Middle frontal gyrus (tissue), 1 donor: ENCODE results near the gene EPHA2.

Experiments
- DNase-seq: peaks from one replicate; pipeline ENCODE4 v3.0.0-alpha.2; 2015; ENCODE audit warnings: low spot score; ENCODE audit errors: extremely low spot score

EPHA2 gene

DNA sequence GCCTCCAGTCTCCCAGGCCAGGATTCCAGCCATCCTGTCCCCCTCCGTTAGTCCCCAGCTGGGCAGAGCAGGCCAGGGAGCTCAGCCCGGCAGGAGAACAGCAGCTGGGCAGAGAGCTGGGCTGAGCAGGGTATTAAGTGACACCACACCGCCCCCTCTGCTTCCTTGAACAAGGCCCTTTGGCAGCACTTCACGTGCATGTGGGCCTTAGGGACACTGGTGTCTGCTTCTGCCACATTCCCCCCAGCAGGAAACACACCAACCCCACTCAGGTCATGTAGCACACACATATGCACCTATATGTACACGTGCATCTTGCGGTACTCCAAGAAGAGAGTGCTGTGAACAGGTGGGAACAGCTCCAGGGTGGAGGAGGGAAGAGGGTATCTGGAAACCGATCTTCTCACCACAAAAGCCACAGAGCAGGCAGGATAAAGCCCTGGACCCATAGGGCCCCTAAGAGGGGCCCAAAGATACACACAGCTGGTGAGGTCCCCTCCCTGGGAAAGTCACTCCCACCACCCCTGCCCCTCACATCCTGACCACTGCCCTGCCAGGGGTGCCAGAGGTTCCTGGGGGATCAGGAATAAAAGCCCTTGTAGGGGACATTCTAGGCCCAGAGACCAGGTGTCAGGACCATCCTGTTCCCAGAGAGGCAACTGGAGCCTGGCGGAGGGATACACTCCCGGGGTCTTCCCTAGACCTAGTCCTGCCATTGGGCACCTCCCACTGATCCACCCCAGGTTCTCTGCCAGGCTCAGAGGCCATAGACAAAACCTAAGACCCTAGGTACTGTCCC, 4.5 kb downstream of the EPHA2 start:
- no peak for DNase-seq

DNA sequence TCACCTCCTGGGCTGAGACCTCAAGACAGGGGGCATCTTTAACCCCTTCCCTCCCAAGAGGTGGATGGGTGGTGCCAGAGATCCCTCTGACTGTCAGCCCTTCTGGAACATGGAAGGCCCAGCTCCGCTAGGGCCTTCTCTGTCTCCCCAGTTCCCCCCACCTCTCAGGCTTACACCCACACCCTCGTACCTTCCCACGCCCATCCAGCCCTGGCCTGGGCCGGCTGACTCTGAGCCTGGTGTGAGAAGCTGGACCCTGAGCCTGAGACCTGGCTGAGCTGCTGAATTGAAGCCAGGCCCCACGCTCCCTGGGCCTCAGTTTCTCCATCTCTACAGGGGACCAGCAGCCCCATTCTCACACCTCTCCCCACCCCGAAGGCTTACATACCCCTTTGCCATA, 5.4 kb downstream of the EPHA2 start:
- no peak for DNase-seq

- no peak for DNase-seq
Measured at GRCh38 chr1:16149702-16150488, 6.0 kb downstream of the EPHA2 start.

DNA sequence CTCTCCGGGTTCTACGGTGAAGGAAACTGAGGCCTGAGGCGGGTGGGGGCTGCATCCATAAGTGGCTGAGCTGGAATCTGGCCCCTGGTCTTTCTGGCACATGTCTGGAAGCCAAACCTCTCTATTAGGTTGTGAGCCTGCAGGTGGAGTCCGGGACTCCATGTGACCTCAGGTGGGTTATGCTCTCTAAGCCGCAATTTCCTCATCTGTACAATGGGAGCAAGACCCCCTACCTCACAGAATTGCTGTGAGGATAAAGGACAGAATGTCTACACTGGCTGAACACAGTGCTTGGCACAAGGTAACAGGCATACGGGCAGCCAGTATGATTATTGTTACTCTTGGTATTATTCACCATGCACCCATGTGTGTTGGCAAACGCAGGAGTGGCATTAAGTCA, 6.7 kb downstream of the EPHA2 start:
- DNase-seq, result no peak

DNA sequence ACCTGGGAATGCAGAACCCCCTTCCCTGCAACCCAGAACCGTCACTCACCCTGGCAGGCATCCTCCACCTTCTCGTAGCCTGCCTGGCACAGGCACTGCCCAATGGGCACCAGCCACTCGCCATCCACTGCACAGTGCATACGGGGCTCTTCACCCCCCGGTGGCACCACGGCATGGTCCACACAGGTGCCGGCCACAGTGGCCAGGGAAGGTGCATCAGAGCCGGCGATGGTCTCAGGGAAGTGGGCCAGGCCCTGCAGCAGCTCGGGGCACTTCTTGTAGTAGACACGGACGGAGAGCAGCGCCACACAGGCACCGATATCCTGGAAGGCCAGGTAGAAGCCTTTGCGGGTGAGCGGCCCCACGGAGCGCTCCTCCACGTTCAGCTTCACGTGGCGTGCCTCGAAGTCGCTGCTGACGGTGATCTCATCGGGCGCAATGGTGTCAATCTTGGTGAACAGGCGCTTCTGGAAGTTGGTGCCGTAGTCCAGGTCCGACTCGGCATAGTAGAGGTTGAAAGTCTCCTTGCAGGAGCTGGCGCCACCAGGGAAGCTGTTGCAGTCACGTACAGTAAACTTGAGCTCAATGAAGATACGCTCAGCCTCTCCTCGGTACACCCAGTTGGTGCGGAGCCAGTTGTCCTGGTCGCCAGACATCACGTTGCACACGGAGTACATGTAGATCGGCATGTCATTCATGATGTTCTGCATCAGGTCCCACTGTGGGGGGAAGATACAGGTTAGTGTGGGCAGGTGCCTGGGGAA, 7.4 kb downstream of the EPHA2 start:
- DNase-seq, result no peak

- no peak for DNase-seq
Measured at GRCh38 chr1:16147156-16147926, 8.5 kb downstream of the EPHA2 start.

GRCh38 chr1:16146279-16147155, 9.4 kb downstream of the EPHA2 start:
- no peak for DNase-seq

DNA sequence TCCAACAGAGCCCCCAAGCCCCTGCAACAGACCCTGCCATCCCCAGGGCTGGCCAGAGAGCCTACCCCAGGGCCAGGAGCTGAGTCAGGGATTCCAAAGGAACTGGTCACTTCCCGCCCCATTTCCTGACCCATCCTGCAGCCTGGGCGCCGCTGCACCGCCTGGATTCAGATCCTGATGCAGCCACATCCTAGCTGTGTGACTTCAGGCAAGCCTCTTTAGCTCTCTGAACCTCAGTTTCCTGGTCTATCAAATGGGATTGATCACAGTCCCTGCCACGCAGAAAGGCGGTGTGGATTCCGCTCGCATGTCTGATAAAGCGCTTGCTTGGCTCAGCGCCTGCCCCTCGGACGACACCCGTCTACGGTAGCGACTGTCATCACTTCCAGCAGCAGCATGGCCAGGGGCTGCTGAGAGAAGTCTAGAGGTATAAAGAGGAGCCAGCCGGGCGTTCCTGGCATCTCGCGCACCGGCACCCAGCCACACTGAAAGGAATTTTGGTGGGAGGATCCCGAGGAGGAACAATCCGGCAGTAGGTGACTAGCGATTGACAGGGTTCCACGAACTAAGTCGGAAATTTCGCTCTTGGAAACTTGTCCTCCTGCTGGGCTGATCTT, 10.1 kb downstream of the EPHA2 start:
- no peak for DNase-seq

DNA sequence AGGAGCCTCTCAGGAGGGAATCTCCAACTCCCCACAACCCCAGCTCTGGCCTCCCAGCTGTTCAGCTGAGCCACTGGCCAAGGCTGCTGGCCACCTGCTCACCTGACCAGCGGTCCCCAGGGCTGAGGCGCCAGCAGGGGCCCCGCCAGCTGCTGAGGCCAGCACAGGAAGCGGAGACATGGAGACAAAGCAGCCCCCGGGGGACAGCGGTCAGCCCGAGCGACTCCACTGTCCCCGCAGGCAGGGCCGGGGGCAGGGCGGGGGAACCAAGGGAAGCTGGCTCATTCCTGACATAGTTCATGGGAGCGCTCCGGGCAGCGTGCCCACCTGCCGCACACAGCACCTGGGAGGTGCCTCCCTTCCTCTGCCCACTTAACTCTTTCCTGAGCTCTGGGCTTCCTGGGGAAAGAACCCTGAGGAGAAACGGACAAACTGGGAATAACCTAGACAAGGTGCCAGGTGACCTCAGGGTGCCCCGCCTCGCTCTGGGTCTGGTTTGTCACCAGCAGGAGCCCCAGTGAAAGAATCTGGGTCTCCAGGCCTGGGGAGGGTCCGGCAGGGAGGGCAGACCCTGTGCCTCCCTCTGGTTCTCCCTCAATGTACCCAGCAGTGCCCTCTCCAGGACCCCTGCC, 10.7 kb downstream of the EPHA2 start:
- no peak for DNase-seq

- no peak for DNase-seq
Measured at GRCh38 chr1:16144325-16145029, 11.4 kb downstream of the EPHA2 start.

- no peak for DNase-seq
Measured at GRCh38 chr1:16143566-16144324, 12.1 kb downstream of the EPHA2 start.

DNA sequence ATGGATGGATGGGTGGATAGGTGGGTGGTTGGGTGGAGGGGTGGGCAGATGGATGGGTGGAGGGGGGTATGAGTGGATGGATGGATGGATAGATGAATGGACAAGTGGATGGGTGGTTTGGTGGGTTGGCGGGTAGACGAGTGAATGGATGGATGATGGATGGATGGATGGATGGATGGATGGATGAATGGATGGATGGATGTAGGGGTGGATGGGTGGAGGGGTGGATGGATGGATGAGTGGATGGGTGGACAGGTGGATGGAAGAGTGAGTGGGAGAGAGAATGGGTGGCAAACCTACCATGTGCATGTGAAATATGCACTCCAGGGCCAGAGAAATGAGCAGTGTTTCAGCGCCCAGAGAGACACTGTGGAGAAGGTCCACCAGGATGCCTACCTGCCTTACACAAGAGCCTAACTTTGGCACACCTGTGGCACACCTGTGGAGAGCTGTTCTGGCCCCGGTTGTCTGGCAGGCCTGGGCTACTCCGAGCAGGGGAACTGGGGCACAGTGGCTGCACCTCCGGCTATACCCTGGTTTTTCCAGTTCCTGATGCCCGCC, 12.8 kb downstream of the EPHA2 start:
- no peak for DNase-seq

- DNase-seq, result no peak
Measured at GRCh38 chr1:16142383-16142995, 13.4 kb downstream of the EPHA2 start.

GRCh38 chr1:16141573-16142336, 14.1 kb downstream of the EPHA2 start:
- DNase-seq, result no peak

GRCh38 chr1:16140068-16140596, 15.7 kb downstream of the EPHA2 start:
- DNase-seq, result no peak

GRCh38 chr1:16139473-16139962, 16.4 kb downstream of the EPHA2 start:
- no peak for DNase-seq
